K562 (cell line): ENCODE results near the gene LAGE3. TPM values are rescaled to one million over a fixed set of nuclear protein-coding genes. Genes with fewer than 3 reads are reported as not detected.

ENCODE experiments used
- ATAC-seq: fragments of 200-7000 bp; cut with Tn5 transposase; 3 replicates; pipeline ENCODE4 v1.9.1; 2020; ENCODE audit warnings: moderate library complexity
- BruUV-seq: library from RNA; stranded (reverse); fragments of 400-500 nt; replicated peaks from 2 replicates; lab custom pipeline; 2021; lab: Mats Ljungman, UMichigan
- CTCF ChIA-PET: fragments of 300-600 bp; formaldehyde crosslinking; extraction: SDS; loops from one replicate; lab custom pipeline; 2021; ENCODE audit warnings: low intra/inter-chr PET ratio; lab: Yijun Ruan, JAX
- POLR2A ChIA-PET: fragments of 300-600, 350-650 bp; sonication (Branson Sonifier 250); formaldehyde crosslinking; extraction: SDS; loops from one replicate; lab custom pipeline; 2021; ENCODE audit warnings: antibody characterized with exemption, inconsistent platforms; lab: Yijun Ruan, JAX
- DNase-seq, 4 experiments: peaks; one replicate each; pipeline versions ENCODE4 v3.0.0 to v3.0.0-alpha.2; 2011 to 2018; ENCODE audit warnings: low spot score in 3 of 4, mixed read lengths in 3 of 4; ENCODE audit errors: extremely low read depth in 1 of 4
- FAIRE-seq: peaks from 2 replicates; lab custom pipeline; 2011; peaks lifted over from hg19 to GRCh38; lab: Jason Lieb, UNC
- H2AFZ ChIP-seq: 2 replicates; pipeline ENCODE4 v1.6.0; 2011; ENCODE audit warnings: low read depth, low read length, control low read depth, inconsistent platforms
- H3K27ac ChIP-seq: fragments of 200-600 bp; 3 replicates; pipeline ENCODE4 v1.8.0; 2011; ENCODE audit warnings: low read depth, mild to moderate bottlenecking, control low read depth, inconsistent platforms, low read length, moderate library complexity, mixed read lengths; ENCODE audit errors: extremely low read depth
- H3K27me3 ChIP-seq, 2 experiments: fragments of 300-600 bp in 1 of 2; 2 replicates in 1 of 2; 3 replicates in 1 of 2; pipeline versions ENCODE4 v1.6.0 to v1.8.0; 2011; ENCODE audit warnings: inconsistent platforms in 2 of 2, low read length in 2 of 2, mild to moderate bottlenecking in 1 of 2, mixed read lengths in 1 of 2, moderate library complexity in 1 of 2; ENCODE audit not compliant: control insufficient read depth in 2 of 2, insufficient read depth in 2 of 2
- H3K36me3 ChIP-seq: fragments of 300-600 bp; 3 replicates; pipeline ENCODE4 v1.8.0; 2011; ENCODE audit warnings: mild to moderate bottlenecking, low read length, inconsistent platforms; ENCODE audit not compliant: control insufficient read depth, insufficient read depth
- H3K4me1 ChIP-seq, 2 experiments: fragments of 200-600 bp in 1 of 2; replicated peaks in 1 of 2; 2 replicates in 1 of 2; 3 replicates in 1 of 2; pipeline versions ENCODE4 v1.5.1 to v1.8.0; 2011; ENCODE audit warnings: inconsistent platforms in 2 of 2, low read length in 2 of 2, mild to moderate bottlenecking in 1 of 2, mixed read lengths in 1 of 2, moderate library complexity in 1 of 2; ENCODE audit not compliant: control insufficient read depth in 2 of 2, insufficient read depth in 2 of 2
- H3K4me2 ChIP-seq: 2 replicates; pipeline ENCODE4 v1.6.1; 2011; ENCODE audit warnings: low read length, control low read depth, inconsistent platforms, mixed read lengths; ENCODE audit not compliant: insufficient read depth
- H3K4me3 ChIP-seq: fragments of 200-600 bp; sonication (generic), shearing (Covaris generic); 2 replicates; pipeline ENCODE4 v1.5.1; 2016; ENCODE audit warnings: control low read depth, inconsistent platforms
- H3K79me2 ChIP-seq: fragments of 200-600 bp; 3 replicates; pipeline ENCODE4 v1.8.0; 2011; ENCODE audit warnings: low read length, inconsistent platforms; ENCODE audit not compliant: control insufficient read depth, insufficient read depth
- H3K9ac ChIP-seq, 2 experiments: 2 replicates each; pipeline versions ENCODE4 v1.6.0 to v1.6.1; 2011; ENCODE audit warnings: low read depth in 2 of 2, low read length in 2 of 2, control low read depth in 1 of 2, inconsistent platforms in 1 of 2, mild to moderate bottlenecking in 1 of 2, mixed read lengths in 1 of 2; ENCODE audit not compliant: insufficient read depth in 1 of 2
- H3K9me1 ChIP-seq: one replicate; pipeline ENCODE4 v1.6.0; 2011; ENCODE audit warnings: inconsistent platforms, mild to moderate bottlenecking, low read length, moderate library complexity; ENCODE audit not compliant: control insufficient read depth, insufficient read depth
- H3K9me3 ChIP-seq: replicated peaks from 2 replicates; pipeline ENCODE4 v1.5.1; 2011; ENCODE audit warnings: low read depth, low read length, inconsistent platforms; ENCODE audit not compliant: control insufficient read depth, insufficient read depth
- H4K20me1 ChIP-seq: replicated peaks from 2 replicates; pipeline ENCODE4 v1.6.1; 2011; ENCODE audit warnings: low read length, inconsistent platforms, mixed read lengths; ENCODE audit not compliant: control insufficient read depth, insufficient read depth
- ARHGAP35 ChIP-seq: fragments of 450-650 bp; IDR thresholded peaks from 2 replicates; pipeline ENCODE4 v1.6.1; 2018; ENCODE audit not compliant: partially characterized antibody
- BCOR ChIP-seq: fragments of 450-650 bp; IDR thresholded peaks from 2 replicates; pipeline ENCODE4 v1.6.1; 2016
- DDX20 ChIP-seq: fragments of 450-650 bp; IDR thresholded peaks from 2 replicates; pipeline ENCODE4 v1.6.1; 2016; ENCODE audit warnings: missing genetic modification characterization, low read depth, mild to moderate bottlenecking, missing compliant biosample characterization, moderate library complexity
- FOXM1 ChIP-seq, 2 experiments: fragments of 450-650 bp in 1 of 2; sonication (generic) in 1 of 2; formaldehyde crosslinking in 1 of 2; IDR thresholded peaks; 2 replicates each; pipeline versions ENCODE4 v1.6.1 to v1.9.0; 2017 to 2022; ENCODE audit warnings: low read depth in 2 of 2, mild to moderate bottlenecking in 2 of 2, missing genetic modification reagents in 1 of 2, moderate library complexity in 1 of 2
- GABPA ChIP-seq: fragments of 200-800 bp; sonication (Bioruptor generic); conservative IDR thresholded peaks from 2 replicates; pipeline ENCODE4 v1.6.1; 2016; ENCODE audit warnings: low read depth, missing genetic modification characterization, missing compliant biosample characterization
- LARP7 ChIP-seq: fragments of 450-650 bp; IDR thresholded peaks from 2 replicates; pipeline ENCODE4 v1.6.1; 2016
- NELFE ChIP-seq: IDR thresholded peaks from 2 replicates; pipeline ENCODE4 v1.6.1; 2011; ENCODE audit warnings: mild to moderate bottlenecking; ENCODE audit not compliant: insufficient read depth, insufficient read length
- PCBP2 ChIP-seq: fragments of 200-400 bp; formaldehyde crosslinking; IDR thresholded peaks from 2 replicates; pipeline ENCODE4 v1.6.1; 2018; ENCODE audit warnings: low read length, low read depth, mild to moderate bottlenecking, moderate library complexity; ENCODE audit not compliant: poor library complexity, severe bottlenecking
- RBM17 ChIP-seq: fragments of 200-400 bp; formaldehyde crosslinking; IDR thresholded peaks from 2 replicates; pipeline ENCODE4 v1.6.1; 2017; ENCODE audit warnings: low read depth, mild to moderate bottlenecking, low read length, borderline replicate concordance
- SIN3A ChIP-seq, 2 experiments: fragments of 150-350 bp in 1 of 2; IDR thresholded peaks; 2 replicates each; pipeline ENCODE4 v1.6.1; 2011 to 2016; ENCODE audit warnings: borderline replicate concordance in 2 of 2, low read depth in 2 of 2, low read length in 2 of 2, mild to moderate bottlenecking in 2 of 2, moderate library complexity in 2 of 2; ENCODE audit not compliant: control insufficient read depth in 1 of 2
- SIRT6 ChIP-seq: IDR thresholded peaks from one replicate; pipeline ENCODE4 v1.6.1; 2012; ENCODE audit warnings: low read depth, mild to moderate bottlenecking, control low read depth, inconsistent platforms, low read length, moderate library complexity
- SMAD3 ChIP-seq: fragments of 450-650 bp; formaldehyde crosslinking; conservative IDR thresholded peaks from 2 replicates; pipeline ENCODE4 v1.4.0; 2020; ENCODE audit warnings: mild to moderate bottlenecking
- SMARCC2 ChIP-seq: fragments of 450-650 bp; IDR thresholded peaks from 2 replicates; pipeline ENCODE4 v1.6.1; 2017; ENCODE audit warnings: antibody characterized with exemption, moderate library complexity, mild to moderate bottlenecking, low read depth
- SUPT5H ChIP-seq: fragments of 450-650 bp; IDR thresholded peaks from 2 replicates; pipeline ENCODE4 v1.6.1; 2016
- ZNF146 ChIP-seq: IDR thresholded peaks from one replicate; pipeline ENCODE4 v1.6.1; 2018; ENCODE audit warnings: missing compliant biosample characterization; ENCODE audit not compliant: unreplicated experiment
- ZNF551 ChIP-seq: fragments of 250-450 bp; sonication (Bioruptor Pico); IDR thresholded peaks from 2 replicates; pipeline ENCODE4 v1.5.0; 2021; ENCODE audit warnings: mild to moderate bottlenecking, moderate library complexity
- ZNF644 ChIP-seq: fragments of 200-800 bp; sonication (Bioruptor generic); IDR thresholded peaks from 2 replicates; pipeline ENCODE4 v1.6.1; 2016; ENCODE audit warnings: low read depth, missing genetic modification characterization, missing compliant biosample characterization
- ZSCAN32 ChIP-seq: fragments of 450-650 bp; formaldehyde crosslinking; IDR thresholded peaks from 2 replicates; pipeline ENCODE4 v1.4.0; 2020; ENCODE audit warnings: mild to moderate bottlenecking, moderate library complexity
- WGBS: fragments of 100-300 bp; shearing (Covaris generic); methylation state at CpG from one replicate; pipeline ENCODE4 v1.1.6; 2016; ENCODE audit warnings: low coverage, mixed read lengths; ENCODE audit not compliant: insufficient coverage; ENCODE audit errors: missing lambda C conversion rate; 5-methylcytosine and 5-hydroxymethylcytosine counted together
- in situ Hi-C: fragments of 300-500 bp; cut with MboI; formaldehyde crosslinking; loops from 4 replicates; pipeline ENCODE4 v1.15.0; 2018; ENCODE audit warnings: inconsistent platforms, mixed read lengths
- intact Hi-C: fragments of 100-400 bp; cut with micrococcal nuclease; formaldehyde crosslinking; loops from 2 replicates; pipeline ENCODE4 v1.14.2; 2022
- polyA plus RNA-seq, 8 experiments: library from polyadenylated mRNA; depleted of rRNA in 4 of 8; stranded (reverse) in 5 of 8; unstranded in 3 of 8; fragments of >200 nt; fragmentation: Nextera tagmentation in 2 of 8; fragmentation: Illumina TruSeq in 1 of 8; extraction: Ambion mirVana in 2 of 8; extraction: Trizol in 1 of 8; gene quantifications; 2 replicates each; pipeline versions ENCODE4 v1.2.1 to v1.2.3, GENCODE V29; 2011 to 2014; ENCODE audit warnings: inconsistent platforms in 1 of 8, missing spikeins in 1 of 8
- total RNA-seq, 7 experiments: library from RNA; depleted of rRNA in 6 of 7; stranded (reverse); fragments of >200 nt in 6 of 7; fragmentation: Illumina TruSeq in 2 of 7; extraction: Trizol in 2 of 7; gene quantifications; 2 replicates each; pipeline versions ENCODE4 v1.2.1 to v1.2.3, GENCODE V29; 2011 to 2021; ENCODE audit warnings: low replicate concordance in 1 of 7
- TF ChIP-seq, protein P1 (sequence below): IDR thresholded peaks from 2 replicates; pipeline ENCODE4 v1.6.1; 2012; ENCODE audit warnings: low read depth, low read length, improper control_type of control experiment, borderline replicate concordance

LAGE3 gene
- total and polyA plus RNA-seq, 9 of the 15 experiments (the other 6 are each of a cell fraction or from before 2014, with no cell fraction given), result 28.2 to 125 (median 35.8) TPM

DNA sequence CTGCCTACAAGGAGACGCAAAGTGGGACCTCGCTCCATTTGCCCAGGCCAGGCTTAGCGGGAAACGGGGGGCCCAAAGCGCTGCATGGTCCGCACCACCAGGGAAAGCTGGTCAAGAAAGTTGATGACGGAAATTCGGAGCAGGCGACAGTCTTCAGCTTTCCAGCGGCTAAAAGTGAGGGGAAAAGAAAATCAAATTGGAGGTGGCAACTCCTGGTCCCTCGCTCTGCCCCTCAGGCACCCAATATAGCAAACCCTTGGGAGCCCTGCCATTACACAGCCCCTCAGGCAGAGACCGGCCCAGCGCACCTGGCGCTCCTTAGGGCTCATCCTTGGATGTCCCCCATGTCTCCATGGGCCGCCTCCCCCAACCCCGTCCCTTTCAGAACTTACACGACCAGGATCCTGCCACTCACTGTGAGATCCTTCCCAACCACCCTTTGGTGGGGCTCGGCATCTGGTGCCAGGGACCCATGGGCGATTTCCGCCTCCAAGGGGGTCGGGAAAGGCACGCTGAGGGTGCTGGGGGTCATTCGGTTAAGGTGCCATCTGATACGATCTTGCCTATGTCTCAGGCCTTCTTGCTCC is 1.1 kb downstream of the LAGE3 start:
- ChIA-PET POLR2A (interaction anchor here (0.7 to 1.6 kb wide), 9 partner anchors 8 to 77 kb away, joined by 3 to 11 read pairs (median 4); no protein-coding TSS in a partner anchor), CTCF (no interaction called here)
- H3K79me2 ChIP-seq, result peaks cover 11% of the 10 kb centered on the region
- no peak for ATAC-seq
- H3K36me3 ChIP-seq, result peaks cover 3% of the 10 kb centered on the region; the same call in 2 of the 3 replicates
- TSS peak; percentile 96 for BruUV-seq
- H3K4me3 ChIP-seq, result peak overlapping the region; percentile 60
- no peak for FAIRE-seq
- in situ Hi-C loops, result no loop called here
- peaks cover 26 to 41% of the 10 kb centered on the region in 2 experiments for H3K4me1 ChIP-seq
- peak overlapping the region; percentile 76 to 89 for H3K9ac ChIP-seq
- H3K9me3 ChIP-seq, result no peaks in the 10 kb centered on the region
- H3K27ac ChIP-seq, result peak overlapping the region; percentile 74
- H3K27me3 ChIP-seq, result no peaks in the 10 kb centered on the region
- intact Hi-C loops, result loop anchor here (5.0 kb wide), 1 partner anchor 51 kb away; the partner anchor contains the start of gene ATP6AP1
- H3K9me1 ChIP-seq, result no peaks in the 10 kb centered on the region
- WGBS, result 33% methylated on average over 17 of the region's 24 CpGs
- no peak overlapping the region for H2AFZ ChIP-seq
- H4K20me1 ChIP-seq, result no peaks in the 10 kb centered on the region
- H3K4me2 ChIP-seq, result peak overlapping the region; percentile 95
- no peak for DNase-seq
- TF ChIP-seq, protein P1, sequence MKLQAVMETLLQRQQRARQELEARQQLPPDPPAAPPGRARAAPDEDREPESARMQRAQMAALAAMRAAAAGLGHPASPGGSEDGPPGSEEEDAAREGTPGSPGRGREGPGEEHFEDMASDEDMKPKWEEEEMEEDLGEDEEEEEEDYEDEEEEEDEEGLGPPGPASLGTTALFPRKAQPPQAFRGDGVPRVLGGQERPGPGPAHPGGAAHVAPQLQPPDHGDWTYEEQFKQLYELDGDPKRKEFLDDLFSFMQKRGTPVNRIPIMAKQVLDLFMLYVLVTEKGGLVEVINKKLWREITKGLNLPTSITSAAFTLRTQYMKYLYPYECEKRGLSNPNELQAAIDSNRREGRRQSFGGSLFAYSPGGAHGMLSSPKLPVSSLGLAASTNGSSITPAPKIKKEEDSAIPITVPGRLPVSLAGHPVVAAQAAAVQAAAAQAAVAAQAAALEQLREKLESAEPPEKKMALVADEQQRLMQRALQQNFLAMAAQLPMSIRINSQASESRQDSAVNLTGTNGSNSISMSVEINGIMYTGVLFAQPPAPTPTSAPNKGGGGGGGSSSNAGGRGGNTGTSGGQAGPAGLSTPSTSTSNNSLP, result no peak
- TF ChIP-seq RBM17 (no peak), SUPT5H (no peak), SMAD3 (CRISPR knock-in tag) (no peak), ZNF644 (tag) (no peak), ZSCAN32 (CRISPR knock-in tag) (no peak), BCOR (no peak), ZNF551 (no peak), GABPA (tag) (no peak), SIN3A (IDR thresholded peaks at IDR 0.05; ENCODE audit: borderline replicate concordance in 2 of 2, control insufficient read depth in 1 of 2, low read depth in 2 of 2, low read length in 2 of 2) (no peak), ARHGAP35 (no peak), SIRT6 (peak; percentile 53), FOXM1 (IDR thresholded peaks at IDR 0.05; ENCODE audit: low read depth) (no peak), FOXM1 (CRISPR knock-in tag; IDR thresholded peaks at IDR 0.05; ENCODE audit: low read depth) (0 out of 2 replicates have a peak, but pooled peaks have one; percentile 6), LARP7 (no peak), PCBP2 (no peak), SMARCC2 (no peak), ZNF146 (CRISPR knock-in tag) (no peak), DDX20 (tag) (no peak), NELFE (no peak)
